DMS53 (cell line): Measurements from ENCODE around the gene COMP.
A peak's percentile ranks its signal among the peaks of the same experiment; 100 is the strongest.
"Not testable (repeated sequence)": the region's sequence is repeated elsewhere in the genome, so short reads cannot be mapped to it uniquely, and the experiment has no call there.

Experiments used
- DNase-seq: peaks from one replicate; lab custom pipeline; 2025; lab: John Stamatoyannopoulos, UW

Gene COMP

DNA sequence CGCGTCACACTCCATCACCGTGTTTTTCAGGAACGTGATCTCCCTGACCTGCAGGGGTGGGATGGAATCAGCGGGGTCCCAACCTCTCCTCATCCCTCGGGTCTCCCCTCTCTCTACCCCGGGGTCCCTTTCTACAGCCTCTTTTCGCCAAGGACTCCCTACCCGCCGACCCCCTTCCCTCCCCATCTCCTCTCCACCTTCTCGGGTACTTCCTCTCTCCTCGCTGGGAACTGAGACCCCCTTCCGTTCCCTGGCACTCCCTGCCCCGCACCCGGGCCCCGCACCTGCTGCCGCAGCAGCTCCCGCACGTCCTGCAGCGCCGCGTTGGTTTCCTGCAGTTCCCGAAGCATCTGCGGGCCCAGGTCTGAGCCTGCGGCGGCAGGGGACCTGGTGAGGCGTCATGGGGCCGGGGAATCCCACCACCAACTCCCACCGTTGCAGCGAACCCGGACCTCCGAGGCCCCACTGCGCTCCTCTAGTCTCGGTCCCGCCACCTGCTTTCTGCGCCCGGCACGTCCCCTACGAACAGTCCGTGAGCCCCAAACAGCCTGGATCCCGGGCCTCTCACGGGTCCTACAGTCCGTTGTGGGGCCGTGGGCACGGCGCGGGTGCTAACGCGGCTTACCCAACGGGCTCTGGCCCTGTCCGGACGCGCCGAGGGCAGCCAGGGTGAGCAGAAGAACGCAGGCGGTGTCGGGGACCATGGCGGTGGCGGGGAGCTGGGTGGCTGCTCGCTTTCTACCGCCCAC lies at the start of gene COMP:
Gene COMP, minus strand, starts transcription at position 740 of the 749 bp plus-strand sequence. Its CDS starts 36 bp downstream, at position 704.
- peak; percentile 34 for DNase-seq

DNA sequence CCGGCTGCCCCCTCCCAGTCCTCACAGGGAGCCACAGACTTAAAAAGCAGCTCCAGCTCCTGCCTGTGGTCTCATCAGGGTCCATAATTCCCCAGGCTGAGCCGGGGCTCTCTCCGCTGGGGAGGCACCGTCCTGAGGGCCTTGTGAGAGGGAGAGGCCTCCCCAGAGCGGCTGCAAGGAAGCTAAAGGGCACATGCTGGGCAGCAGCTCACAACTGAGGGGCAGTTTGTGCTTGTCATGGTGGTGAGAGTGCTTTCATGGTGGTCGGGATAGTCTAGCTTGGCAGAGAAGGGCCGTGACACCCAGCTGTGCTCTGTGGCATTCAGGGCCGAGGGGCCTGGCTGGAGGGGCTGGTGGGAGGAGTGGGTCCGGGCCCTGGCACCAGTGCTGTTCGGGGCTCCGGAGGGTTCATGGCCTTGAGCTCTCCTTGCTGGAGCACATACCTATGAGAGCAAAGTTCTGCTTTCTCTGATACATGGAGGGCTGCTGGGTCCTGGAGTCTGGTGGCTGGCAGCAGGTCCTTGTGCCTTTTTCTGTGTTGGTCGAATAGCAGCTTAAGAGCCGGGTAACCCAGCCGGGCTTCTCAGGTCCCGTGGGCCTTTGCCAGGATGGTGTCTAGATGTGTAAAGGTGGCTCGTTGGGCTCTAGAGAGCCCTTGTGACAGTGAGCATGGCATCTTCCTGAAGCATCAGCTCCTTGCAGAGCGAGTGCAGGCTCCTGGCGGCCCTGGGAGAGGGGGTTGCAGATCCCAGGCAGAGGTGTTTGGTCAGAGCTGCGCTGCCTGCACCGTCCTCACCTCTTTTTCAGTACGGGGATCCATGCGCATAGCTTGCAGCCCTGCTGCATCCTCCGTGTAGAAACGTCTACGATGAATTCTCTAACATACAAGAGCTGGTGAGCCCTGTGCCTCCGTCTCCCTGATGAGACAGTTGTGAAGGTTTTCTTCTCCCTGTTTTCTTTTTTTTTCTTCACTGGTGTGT lies 49.5 kb upstream of the COMP start:
- no peak for DNase-seq

GRCh38 chr19:18839465-18840287 lies 48.6 kb upstream of the COMP start:
- DNase-seq, result no peak

DNA sequence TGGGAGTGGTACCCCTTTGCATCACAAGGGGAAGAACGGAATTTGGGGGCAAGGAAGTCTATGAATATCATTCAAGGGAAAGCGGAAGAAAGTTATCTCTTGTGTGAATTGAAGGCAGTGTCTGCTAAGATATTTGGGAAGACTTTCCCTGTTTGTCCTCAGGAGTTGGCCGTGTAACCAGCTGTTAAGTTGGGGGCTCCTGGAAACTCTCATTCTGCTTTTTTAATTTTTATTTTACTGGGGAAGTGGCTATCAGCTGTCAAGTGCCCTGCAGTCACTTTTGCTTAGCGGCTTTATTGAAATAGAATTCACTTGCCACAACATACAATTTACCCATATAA lies 43.5 kb upstream of the COMP start:
- no peak for DNase-seq

GRCh38 chr19:18833849-18834643 lies 42.9 kb upstream of the COMP start:
- DNase-seq, result peak; percentile 66

DNA sequence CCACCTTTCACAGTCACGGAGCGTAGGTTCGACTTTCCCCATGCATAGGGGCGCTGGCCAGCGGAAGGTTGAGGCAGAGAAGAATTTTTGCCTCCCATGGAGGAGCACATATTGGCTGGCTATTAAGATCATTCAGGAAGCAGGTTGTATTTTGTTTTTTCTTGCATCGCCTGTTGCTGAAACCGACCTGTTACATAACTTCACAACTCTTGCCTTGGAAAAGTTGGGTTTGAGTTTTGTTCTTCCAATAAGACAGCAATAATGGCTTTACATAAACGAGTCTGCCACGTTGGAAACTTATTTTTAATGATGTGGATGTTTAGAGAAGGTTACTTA lies 42.0 kb upstream of the COMP start:
- no peak for DNase-seq

GRCh38 chr19:18832306-18833140 lies 41.4 kb upstream of the COMP start:
- DNase-seq, result peak; percentile 62

- DNase-seq, result peak; percentile 95
Measured at GRCh38 chr19:18831524-18832305, 40.6 kb upstream of the COMP start, which contains the start of gene UPF1. UPF1 (plus strand) TSS chr19:18831959; CDS start chr19:18832210, 251 bp downstream.

DNA sequence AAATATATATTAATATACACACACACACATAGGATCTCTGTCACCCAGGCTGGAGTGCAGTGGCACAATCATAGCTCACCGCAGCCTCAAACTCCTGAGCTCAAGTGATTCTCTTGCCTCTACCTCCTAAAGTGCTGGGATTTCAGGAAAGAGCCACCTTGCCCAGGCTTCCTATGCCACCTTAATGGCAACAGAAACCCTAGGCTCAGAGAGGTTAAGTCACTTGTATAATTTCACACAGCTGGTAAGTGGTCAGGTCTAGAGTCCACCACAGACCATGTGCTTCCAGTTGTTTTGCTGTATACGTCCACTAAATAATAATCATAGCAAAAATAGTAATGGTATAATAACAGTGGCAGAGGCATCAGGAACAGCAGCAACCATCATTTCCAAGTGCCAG lies 39.4 kb upstream of the COMP start:
- no peak for DNase-seq

DNA sequence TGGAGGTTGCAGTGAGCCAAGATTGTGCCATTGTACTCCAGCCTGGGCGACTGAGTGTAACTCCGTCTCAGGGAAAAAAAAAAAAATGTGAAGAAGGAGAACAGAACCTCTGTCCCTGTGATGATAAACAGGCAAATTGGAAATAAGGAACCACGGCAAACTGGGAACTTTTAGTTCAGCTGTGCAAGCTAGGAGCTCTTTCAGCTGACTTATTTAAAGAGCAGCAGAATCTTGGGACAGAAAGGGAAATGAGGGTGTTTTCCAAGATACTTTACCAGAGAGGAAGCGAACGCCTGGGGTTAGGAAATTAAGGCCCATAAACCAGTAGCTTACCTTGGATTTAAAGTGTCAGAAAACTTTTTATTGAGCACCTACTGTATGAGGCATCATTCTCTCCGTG lies 37.7 kb upstream of the COMP start:
- DNase-seq, result no peak

- no peak for DNase-seq
Measured at GRCh38 chr19:18817574-18817973, 26.5 kb upstream of the COMP start.

GRCh38 chr19:18816645-18817044 lies 25.5 kb upstream of the COMP start:
- not testable (repeated sequence) for DNase-seq

- no peak for DNase-seq
Measured at GRCh38 chr19:18815673-18816072, 24.6 kb upstream of the COMP start.

- no peak for DNase-seq
Measured at GRCh38 chr19:18814063-18814462, 23.0 kb upstream of the COMP start.

- not testable (repeated sequence) for DNase-seq
Measured at GRCh38 chr19:18811638-18812037, 20.5 kb upstream of the COMP start.

GRCh38 chr19:18809149-18809868 lies 18.2 kb upstream of the COMP start:
- no peak for DNase-seq

DNA sequence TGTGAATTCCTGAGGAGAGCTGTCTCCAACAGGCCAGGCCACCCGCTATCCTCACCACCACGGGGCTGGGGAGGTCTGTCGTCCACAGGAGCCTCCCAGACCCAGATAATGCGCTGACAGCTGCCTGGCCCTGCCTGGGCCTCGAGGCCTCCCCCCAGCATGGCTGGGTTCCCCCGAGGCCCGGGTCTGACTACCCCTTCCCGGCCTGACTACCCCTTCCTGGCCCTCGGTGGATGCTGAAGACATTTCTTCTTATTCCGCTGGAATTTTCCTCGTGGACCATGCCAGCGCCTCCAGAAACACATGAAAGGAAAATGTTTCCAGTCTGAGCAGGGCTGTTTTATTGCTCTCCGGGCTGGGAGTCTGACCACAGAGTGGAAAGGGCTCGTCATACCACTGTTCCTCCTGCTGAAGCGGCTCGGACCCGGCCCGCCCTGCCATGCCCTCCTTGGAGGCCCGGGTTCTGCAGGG lies 16.8 kb upstream of the COMP start:
- DNase-seq, result no peak

GRCh38 chr19:18804643-18805042 lies 13.5 kb upstream of the COMP start:
- no peak for DNase-seq

- no peak for DNase-seq
Measured at GRCh38 chr19:18804139-18804601, 13.1 kb upstream of the COMP start.
